GM12875 (cell line): ENCODE measurements around the gene ABCC1.
"Not testable (repeated sequence)": the region's sequence is repeated elsewhere in the genome, so short reads cannot be mapped to it uniquely, and the experiment has no call there.

Experiments used
- H3K4me3 ChIP-seq: one replicate; pipeline ENCODE4 v1.5.1; 2011; ENCODE audit warnings: low read depth, low read length, control low read depth
- CTCF ChIP-seq: IDR thresholded peaks from 2 replicates; pipeline ENCODE4 v1.5.1; 2011; ENCODE audit warnings: low read depth, mild to moderate bottlenecking, control low read depth, inconsistent platforms, low read length, moderate library complexity, borderline replicate concordance; ENCODE audit not compliant: insufficient read depth

The ABCC1 gene

GRCh38 chr16:16184594-16184993 is 235.2 kb downstream of the ABCC1 start:
- no peak overlapping the region for H3K4me3 ChIP-seq
- TF ChIP-seq CTCF, result no peak

GRCh38 chr16:16185095-16185494 is 235.7 kb downstream of the ABCC1 start:
- no peak for TF ChIP-seq CTCF

GRCh38 chr16:16186820-16187219 is 237.4 kb downstream of the ABCC1 start:
- H3K4me3 ChIP-seq, result no peak overlapping the region
- TF ChIP-seq CTCF, result no peak

More at GRCh38 chr16:16185095-16185494, 235.7 kb downstream of the ABCC1 start:
- H3K4me3 ChIP-seq, result no peak overlapping the region

GRCh38 chr16:16188827-16189226 is 239.4 kb downstream of the ABCC1 start:
- TF ChIP-seq CTCF, result no peak
- H3K4me3 ChIP-seq, result no peak overlapping the region

- TF ChIP-seq CTCF, result no peak
Measured at GRCh38 chr16:16189842-16190241, 240.4 kb downstream of the ABCC1 start.

GRCh38 chr16:16190546-16190945 is 241.1 kb downstream of the ABCC1 start:
- no peak for TF ChIP-seq CTCF
- no peak overlapping the region for H3K4me3 ChIP-seq

More at GRCh38 chr16:16189842-16190241, 240.4 kb downstream of the ABCC1 start:
- no peak overlapping the region for H3K4me3 ChIP-seq

- H3K4me3 ChIP-seq, result not testable (repeated sequence)
Measured at GRCh38 chr16:16190966-16191365, 241.6 kb downstream of the ABCC1 start.

GRCh38 chr16:16191493-16192167 is 242.2 kb downstream of the ABCC1 start:
- no peak for TF ChIP-seq CTCF

More at GRCh38 chr16:16191493-16192167, 242.2 kb downstream of the ABCC1 start:
- no peak overlapping the region for H3K4me3 ChIP-seq
